ENCODE results near the gene TLE3.
A peak's percentile ranks its signal among the peaks of the same experiment; 100 is the strongest.

TLE3 gene

DNA sequence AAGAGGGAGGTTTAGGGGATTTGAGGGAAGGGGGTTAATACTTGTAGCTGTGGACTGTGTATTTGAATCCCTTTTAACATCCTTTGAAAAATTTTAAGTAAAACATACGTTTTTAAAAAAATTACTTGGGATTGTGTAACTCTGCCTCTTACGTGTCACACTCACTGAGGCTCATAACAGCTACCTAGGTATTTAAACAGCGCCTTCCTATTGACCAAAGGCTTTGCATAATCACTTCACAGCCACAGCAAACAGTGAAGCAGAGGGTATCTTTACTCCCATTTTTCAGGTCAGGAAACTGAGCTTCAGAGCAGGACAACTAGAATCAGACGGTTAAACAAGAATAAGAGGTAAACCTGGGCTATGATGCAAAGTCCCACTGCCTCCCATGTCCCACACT is 95.9 kb downstream of the TLE3 start:
- no peak for DNase-seq (ENCODE audit: low spot score)

GRCh38 chr15:69999392-70000085 is 98.2 kb downstream of the TLE3 start:
- DNase-seq (ENCODE audit: low spot score): no peak

- DNase-seq (ENCODE audit: low spot score): no peak
Observed at GRCh38 chr15:69998541-69999391, 99.0 kb downstream of the TLE3 start.

DNA sequence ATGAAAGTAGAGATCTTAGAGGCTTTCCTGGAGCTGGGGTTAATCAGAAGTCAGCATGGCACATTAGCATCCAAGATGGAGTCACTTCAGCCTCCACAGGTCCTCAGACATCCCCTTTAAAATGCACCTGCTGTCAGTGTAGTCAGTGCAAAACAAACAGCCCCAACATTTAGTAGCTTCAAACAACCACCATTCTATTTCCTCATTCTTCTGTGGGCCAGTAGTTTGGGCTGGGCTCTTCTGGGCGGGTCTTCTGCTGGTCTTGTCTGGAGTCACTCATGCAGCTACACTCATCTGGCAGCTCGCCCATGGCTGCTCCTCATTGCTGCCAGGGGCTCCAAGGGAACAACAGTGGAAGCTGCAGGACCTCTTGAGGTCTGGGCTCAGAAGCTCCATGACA is 99.9 kb downstream of the TLE3 start:
- peak; percentile 75 for DNase-seq (ENCODE audit: low spot score)
